Endothelial cell of umbilical vein (primary cell): ENCODE results near the gene SERPINB3. TPM values are rescaled to one million over a fixed set of nuclear protein-coding genes. Genes with fewer than 3 reads are reported as not detected.

Source experiments
- BruUV-seq: library from RNA; stranded (reverse); fragments of 400-500 nt; replicated peaks from 2 replicates; lab custom pipeline; 2021; lab: Mats Ljungman, UMichigan
- CTCF ChIA-PET: fragments of 300-600, 350-600 bp; sonication (Branson Sonifier 250); formaldehyde crosslinking; loops from one replicate; lab custom pipeline; 2021; ENCODE audit warnings: antibody characterized with exemption, inconsistent platforms; lab: Charles Lee
- POLR2A ChIA-PET: fragments of 300-600, 350-600 bp; sonication (Branson Sonifier 250); formaldehyde crosslinking; loops from one replicate; lab custom pipeline; 2021; ENCODE audit warnings: antibody characterized with exemption, inconsistent platforms; lab: Charles Lee
- DNase-seq: peaks from one replicate; pipeline ENCODE4 v3.0.0-alpha.2; 2011; ENCODE audit warnings: low read depth, low spot score
- FAIRE-seq: peaks from 2 replicates; lab custom pipeline; 2011; peaks lifted over from hg19 to GRCh38; lab: Jason Lieb, UNC
- H2AFZ ChIP-seq: 2 replicates; pipeline ENCODE4 v1.6.0; 2012; ENCODE audit warnings: low read depth, low read length, control low read depth, inconsistent platforms
- H3K27ac ChIP-seq: 2 replicates; pipeline ENCODE4 v1.5.1; 2011; ENCODE audit warnings: low read depth, mild to moderate bottlenecking, control low read depth, low read length, moderate library complexity; ENCODE audit not compliant: insufficient read depth
- H3K27me3 ChIP-seq, 2 experiments: 2 replicates each; pipeline versions ENCODE4 v1.6.0 to v1.6.1; 2011; ENCODE audit warnings: low read length in 2 of 2, mixed read lengths in 1 of 2; ENCODE audit not compliant: control insufficient read depth in 2 of 2, insufficient read depth in 2 of 2
- H3K36me3 ChIP-seq, 2 experiments: 2 replicates in 1 of 2; 3 replicates in 1 of 2; pipeline ENCODE4 v1.5.1; 2011; ENCODE audit warnings: low read length in 2 of 2, mild to moderate bottlenecking in 1 of 2, moderate library complexity in 1 of 2; ENCODE audit not compliant: control insufficient read depth in 2 of 2, insufficient read depth in 2 of 2; ENCODE audit errors: extremely low read depth in 1 of 2
- H3K4me1 ChIP-seq: 3 replicates; pipeline ENCODE4 v1.5.1; 2011; ENCODE audit warnings: mild to moderate bottlenecking, low read length; ENCODE audit not compliant: control insufficient read depth, insufficient read depth; ENCODE audit errors: extremely low read depth
- H3K4me2 ChIP-seq: 2 replicates; pipeline ENCODE4 v1.6.1; 2011; ENCODE audit warnings: low read length, control low read depth, mixed read lengths; ENCODE audit not compliant: insufficient read depth
- H3K4me3 ChIP-seq, 3 experiments: fragments of 200-600 bp in 1 of 3; sonication (generic), shearing (Covaris generic) in 1 of 3; replicated peaks in 1 of 3; 2 replicates each; pipeline ENCODE4 v1.5.1; 2011 to 2016; ENCODE audit warnings: control low read depth in 3 of 3, low read length in 3 of 3, mild to moderate bottlenecking in 2 of 3, inconsistent platforms in 1 of 3, low read depth in 1 of 3, moderate library complexity in 1 of 3; ENCODE audit not compliant: insufficient read depth in 1 of 3
- H3K79me2 ChIP-seq: 2 replicates; pipeline ENCODE4 v1.6.0; 2012; ENCODE audit warnings: low read length, inconsistent platforms; ENCODE audit not compliant: control insufficient read depth, insufficient read depth
- H3K9ac ChIP-seq: replicated peaks from 2 replicates; pipeline ENCODE3; 2011; ENCODE audit warnings: low read length, control low read depth; ENCODE audit not compliant: insufficient read depth; ENCODE audit errors: extremely low read depth
- H3K9me1 ChIP-seq: replicated peaks from 3 replicates; pipeline ENCODE4 v1.6.0; 2011; ENCODE audit warnings: mild to moderate bottlenecking, low read length; ENCODE audit not compliant: control insufficient read depth, insufficient read depth; ENCODE audit errors: extremely low read depth
- H3K9me3 ChIP-seq: replicated peaks from 2 replicates; pipeline ENCODE4 v1.5.1; 2012; ENCODE audit warnings: low read length, inconsistent platforms; ENCODE audit not compliant: control insufficient read depth, insufficient read depth
- H4K20me1 ChIP-seq: replicated peaks from 2 replicates; pipeline ENCODE3; 2011; ENCODE audit warnings: mild to moderate bottlenecking, low read length; ENCODE audit not compliant: control insufficient read depth, insufficient read depth; ENCODE audit errors: extremely low read depth
- CTCF ChIP-seq, 2 donors: IDR thresholded peaks; 1 replicate in 1 of 2; 2 replicates in 1 of 2; pipeline ENCODE4 v1.5.1; 2011; ENCODE audit warnings: low read length in 2 of 2, mild to moderate bottlenecking in 2 of 2, moderate library complexity in 2 of 2, control low read depth in 1 of 2, inconsistent platforms in 1 of 2, low read depth in 1 of 2; ENCODE audit not compliant: insufficient read depth in 1 of 2; ENCODE audit errors: extremely low read depth in 1 of 2
- EZH2 ChIP-seq: IDR thresholded peaks from 2 replicates; pipeline ENCODE4 v1.6.1; 2012; ENCODE audit warnings: borderline replicate concordance, low read depth, mild to moderate bottlenecking, moderate library complexity, low read length, inconsistent platforms; ENCODE audit not compliant: severe bottlenecking
- FOS ChIP-seq: IDR thresholded peaks from 2 replicates; pipeline ENCODE4 v1.6.1; 2011; ENCODE audit warnings: mild to moderate bottlenecking, low read length, moderate library complexity, borderline replicate concordance; ENCODE audit not compliant: insufficient read depth
- GATA2 ChIP-seq: IDR thresholded peaks from 2 replicates; pipeline ENCODE4 v1.7.0; 2011; ENCODE audit warnings: low read depth, mild to moderate bottlenecking, moderate library complexity, mixed read lengths, low read length; ENCODE audit not compliant: insufficient read length, insufficient read depth
- JUN ChIP-seq: IDR thresholded peaks from 2 replicates; pipeline ENCODE4 v1.6.1; 2011; ENCODE audit warnings: borderline replicate concordance, low read depth; ENCODE audit not compliant: insufficient read length, insufficient read depth
- MAX ChIP-seq: IDR thresholded peaks from 2 replicates; pipeline ENCODE4 v1.6.1; 2011; ENCODE audit not compliant: insufficient read depth, insufficient read length
- MYC ChIP-seq: IDR thresholded peaks from one replicate; pipeline ENCODE4 v1.6.1; 2011; ENCODE audit warnings: mild to moderate bottlenecking, low read depth, low read length
- POLR2A ChIP-seq: IDR thresholded peaks from 2 replicates; pipeline ENCODE4 v1.6.1; 2012; ENCODE audit warnings: low read depth, mild to moderate bottlenecking, control low read depth, low read length
- POLR2AphosphoS5 ChIP-seq: IDR thresholded peaks from 2 replicates; pipeline ENCODE4 v1.6.1; 2012; ENCODE audit warnings: low read depth, mild to moderate bottlenecking, control low read depth, low read length, moderate library complexity; ENCODE audit not compliant: insufficient read depth
- dilution Hi-C: fragments of 300-500 bp; cut with MboI; formaldehyde crosslinking; loops from one replicate; pipeline ENCODE4 v1.15.0; 2019; ENCODE audit warnings: low sequenced_read_pairs; ENCODE audit not compliant: extremely low pct_ligation_motif_present
- intact Hi-C: fragments of 100-400 bp; cut with micrococcal nuclease; formaldehyde crosslinking; loops from one replicate; pipeline ENCODE4 v1.10.0; 2022
- polyA plus RNA-seq, 4 experiments: library from polyadenylated mRNA; depleted of rRNA in 3 of 4; stranded (reverse) in 3 of 4; unstranded in 1 of 4; fragments of >200 nt; gene quantifications; 2 replicates each; pipeline versions ENCODE4 v1.2.1 to v1.2.3, GENCODE V29; 2011 to 2012; ENCODE audit warnings: missing spikeins in 1 of 4
- total RNA-seq: library from RNA; stranded (reverse); gene quantifications from 2 replicates; pipeline ENCODE4 v1.2.3, GENCODE V29; 2021

The SERPINB3 gene
- total and polyA plus RNA-seq, 2 donors (not counting 3 experiments of a cell fraction or from before 2014, with no cell fraction given) = not detected

DNA sequence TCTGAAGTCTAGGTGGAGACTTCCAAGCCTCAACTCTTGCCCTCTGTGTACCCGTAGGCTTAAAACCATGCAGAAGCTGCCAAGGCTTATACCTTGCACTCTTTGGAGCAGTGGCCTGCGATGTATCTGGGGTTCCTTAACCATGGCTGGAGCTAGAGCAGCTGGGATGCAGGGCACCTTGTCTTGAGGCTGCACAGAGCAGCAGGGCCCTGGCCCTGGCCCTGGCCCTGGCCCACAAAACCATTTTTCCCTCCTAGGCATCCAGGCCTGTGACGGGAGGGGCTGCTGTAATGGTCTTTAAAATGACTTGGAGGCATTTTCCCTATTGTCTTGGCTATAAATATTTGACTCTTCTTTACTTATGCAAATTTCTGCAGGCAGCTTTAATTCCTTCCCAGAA, 36.8 kb downstream of the SERPINB3 start:
- H3K36me3 ChIP-seq = no peaks in the 10 kb centered on the region
- dilution Hi-C loops (no loop called here), intact Hi-C loops (no loop called here)
- no peak overlapping the region for H3K27ac ChIP-seq
- H3K79me2 ChIP-seq = no peaks in the 10 kb centered on the region
- H3K4me1 ChIP-seq = no peaks in the 10 kb centered on the region
- POLR2A ChIA-PET = no interaction called here
- no peak overlapping the region for H3K9ac ChIP-seq
- no peaks in the 10 kb centered on the region for H3K27me3 ChIP-seq
- DNase-seq (no peak), FAIRE-seq (no peak)
- BruUV-seq = no TSS peak
- CTCF ChIA-PET = no interaction called here
- TF ChIP-seq FOS (no peak), POLR2A (no peak), GATA2 (no peak), CTCF (IDR thresholded peaks at IDR 0.05; ENCODE audit: extremely low read depth in 1 of 2, insufficient read depth in 1 of 2, low read depth in 1 of 2, low read length in 2 of 2) (no peak), JUN (no peak), EZH2 (no peak), POLR2AphosphoS5 (no peak), MAX (no peak), MYC (no peak)
- no peak overlapping the region for H3K4me2 ChIP-seq
- no peaks in the 10 kb centered on the region for H4K20me1 ChIP-seq
- no peak overlapping the region for H3K4me3 ChIP-seq
- no peaks in the 10 kb centered on the region for H3K9me3 ChIP-seq
- no peak overlapping the region for H2AFZ ChIP-seq
- H3K9me1 ChIP-seq = no peaks in the 10 kb centered on the region
